ENCODE results near the gene PAK1. TPM values are rescaled to one million over a fixed set of nuclear protein-coding genes. Genes with fewer than 3 reads are reported as not detected.

The PAK1 gene
- total and polyA plus RNA-seq, 2 of the 4 experiments (the other 2 are of a cell fraction) = 34.3 to 60.6 TPM

DNA sequence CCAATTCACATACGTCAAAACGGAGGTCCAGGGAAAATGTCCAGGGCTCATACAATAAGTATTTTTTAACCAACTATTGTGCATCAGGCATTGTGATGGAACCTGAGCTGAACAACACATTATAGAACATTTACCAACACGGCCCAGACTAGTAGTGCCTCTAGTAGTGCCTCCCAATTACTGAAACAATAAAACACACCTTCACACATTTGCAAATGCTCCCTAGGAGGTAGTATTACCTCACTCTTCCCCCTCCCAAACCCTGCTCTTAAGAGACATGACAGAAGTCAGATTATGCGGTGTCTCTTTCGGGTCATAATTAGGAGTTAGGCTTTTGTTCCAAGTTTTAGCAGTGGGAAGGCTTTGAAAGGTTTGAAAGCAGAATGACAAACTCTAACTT is 61.1 kb downstream of the PAK1 start:
- no peak overlapping the region for H4K8ac ChIP-seq (ENCODE audit: low read depth in 2 of 2, low read length in 2 of 2)
- no peak overlapping the region for H3K4me3 ChIP-seq (ENCODE audit: insufficient read depth, low read depth, low read length)
- peaks cover 4 to 42% of the 10 kb centered on the region in 2 experiments for H3K79me1 ChIP-seq (ENCODE audit: low read depth in 1 of 2, low read length in 2 of 2)
- no TSS peak for BruUV-seq (replicated peaks)
- H3K23ac ChIP-seq (ENCODE audit: low read depth, low read length) = no peak overlapping the region
- H3K9me1 ChIP-seq (ENCODE audit: insufficient read depth, low read length) = peaks cover 7% of the 10 kb centered on the region; the same call in 1 of the 2 replicates
- no peak overlapping the region for H2BK120ac ChIP-seq (ENCODE audit: low read depth, low read length)
- no peak overlapping the region for H3K56ac ChIP-seq (ENCODE audit: extremely low read depth, insufficient read depth, low read length)
- peaks cover 9% of the 10 kb centered on the region for H3K4me1 ChIP-seq (ENCODE audit: control insufficient read depth, insufficient read depth, low read length)
- ATAC-seq (ENCODE audit: low read depth) = no peak
- no peak overlapping the region for H2AFZ ChIP-seq (replicated peaks; ENCODE audit: low read length, poor library complexity)
- H3K27ac ChIP-seq (ENCODE audit: insufficient read depth, low read length) = no peak overlapping the region
- intact Hi-C loops (cut with micrococcal nuclease) (loop anchor here (5.0 to 10.0 kb wide), 2 partner anchors 178 to 216 kb away; no protein-coding TSS in a partner anchor), dilution Hi-C loops (cut with HindIII; ENCODE audit: low sequenced_read_pairs, unreplicated experiment) (no loop called here), in situ Hi-C loops (cut with MboI; ENCODE audit: low sequenced_read_pairs) (no loop called here)
- H3K27me3 ChIP-seq (ENCODE audit: control insufficient read depth, insufficient read depth, low read length) = no peaks in the 10 kb centered on the region
- no peak overlapping the region for H3K18ac ChIP-seq (ENCODE audit: low read depth, low read length)
- H2AK5ac ChIP-seq (ENCODE audit: low read depth, low read length) = no peak overlapping the region
- H3K14ac ChIP-seq (replicated peaks; ENCODE audit: low read depth, low read length) = no peak overlapping the region
- H4K5ac ChIP-seq (ENCODE audit: low read depth, low read length) = no peak overlapping the region
- H2BK5ac ChIP-seq (ENCODE audit: low read depth, low read length, poor library complexity, severe bottlenecking) = no peak overlapping the region
- H3K9ac ChIP-seq (ENCODE audit: low read depth, low read length) = no peak overlapping the region
- no peak for DNase-seq
- ChIA-PET POLR2A (ENCODE audit: unreplicated experiment) (interaction anchor here (0.6 kb wide), 1 partner anchor 52 kb away, joined by 5 read pairs; no protein-coding TSS in a partner anchor), CTCF (no interaction called here)
- H3K4me2 ChIP-seq (ENCODE audit: low read depth, low read length) = no peak overlapping the region
- H3K9me3 ChIP-seq (ENCODE audit: control insufficient read depth, insufficient read depth, low read length) = no peaks in the 10 kb centered on the region
- WGBS, 2 experiments (ENCODE audit: extremely low coverage in 2 of 2, insufficient read length in 1 of 2) = no CpG with 5 or more reads among the region's 5 CpGs
- no peak overlapping the region for H3K4ac ChIP-seq (ENCODE audit: low read depth, low read length)
- H2AK9ac ChIP-seq (replicated peaks; ENCODE audit: low read depth, low read length, poor library complexity) = no peak overlapping the region
- H2BK15ac ChIP-seq (ENCODE audit: low read depth, low read length) = no peak overlapping the region
- TF ChIP-seq MXI1 (IDR thresholded peaks at IDR 0.05; ENCODE audit: borderline replicate concordance, low read depth, low read length) (no peak), BHLHE40 (IDR thresholded peaks at IDR 0.05; ENCODE audit: low read depth, low read length) (no peak), CEBPB (IDR thresholded peaks at IDR 0.05; ENCODE audit: low read depth, low read length) (no peak), USF2 (IDR thresholded peaks at IDR 0.05; ENCODE audit: low read depth, low read length) (no peak)
- TF ChIP-seq, protein P1, sequence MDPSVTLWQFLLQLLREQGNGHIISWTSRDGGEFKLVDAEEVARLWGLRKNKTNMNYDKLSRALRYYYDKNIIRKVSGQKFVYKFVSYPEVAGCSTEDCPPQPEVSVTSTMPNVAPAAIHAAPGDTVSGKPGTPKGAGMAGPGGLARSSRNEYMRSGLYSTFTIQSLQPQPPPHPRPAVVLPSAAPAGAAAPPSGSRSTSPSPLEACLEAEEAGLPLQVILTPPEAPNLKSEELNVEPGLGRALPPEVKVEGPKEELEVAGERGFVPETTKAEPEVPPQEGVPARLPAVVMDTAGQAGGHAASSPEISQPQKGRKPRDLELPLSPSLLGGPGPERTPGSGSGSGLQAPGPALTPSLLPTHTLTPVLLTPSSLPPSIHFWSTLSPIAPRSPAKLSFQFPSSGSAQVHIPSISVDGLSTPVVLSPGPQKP (IDR thresholded peaks at IDR 0.05; ENCODE audit: borderline replicate concordance, low read depth, low read length) = no peak
- no peaks in the 10 kb centered on the region for H4K20me1 ChIP-seq (ENCODE audit: insufficient read depth, low read length)
- no peaks in the 10 kb centered on the region for H3K36me3 ChIP-seq (ENCODE audit: control insufficient read depth, insufficient read depth, low read length)
- no peak overlapping the region for H4K91ac ChIP-seq (ENCODE audit: insufficient read depth, low read depth, low read length)
- H2BK20ac ChIP-seq (ENCODE audit: low read depth, low read length) = no peak overlapping the region

All from IMR-90 (cell line).